Panc1 (cell line): ENCODE measurements around the gene ENOSF1. TPM values are rescaled to one million over a fixed set of nuclear protein-coding genes. Genes with fewer than 3 reads are reported as not detected.
"Not testable (repeated sequence)": the region's sequence is repeated elsewhere in the genome, so short reads cannot be mapped to it uniquely, and the experiment has no call there.

Experiments
- ATAC-seq: fragments of 200-7000 bp; cut with Tn5 transposase; 2 replicates; pipeline ENCODE4 v1.9.1; 2020; ENCODE audit warnings: mild to moderate bottlenecking, moderate library complexity
- Bru-seq: library from RNA; stranded (reverse); fragments of 400-500 nt; gene quantifications from one replicate; lab custom pipeline; 2021; lab: Mats Ljungman, UMichigan
- BruChase-seq, 2 experiments: library from RNA; stranded (reverse); fragments of 400-500 nt; gene quantifications; one replicate each; lab custom pipeline; 2021; lab: Mats Ljungman, UMichigan
- BruUV-seq: library from RNA; stranded (reverse); fragments of 400-500 nt; replicated peaks from 2 replicates; lab custom pipeline; 2021; lab: Mats Ljungman, UMichigan
- CTCF ChIA-PET: fragments of 300-600 bp; sonication (Branson Sonifier 250); formaldehyde crosslinking; loops from one replicate; lab custom pipeline; 2022; ENCODE audit warnings: antibody characterized with exemption; lab: Charles Lee
- POLR2A ChIA-PET: fragments of 300-600 bp; sonication (Branson Sonifier 250); formaldehyde crosslinking; loops from one replicate; lab custom pipeline; 2022; ENCODE audit warnings: antibody characterized with exemption; lab: Charles Lee
- DNase-seq: peaks from one replicate; pipeline ENCODE4 v3.0.0-alpha.2; 2010; ENCODE audit warnings: low read depth, low spot score
- H3K27ac ChIP-seq: 2 replicates; pipeline ENCODE4 v1.5.1; 2011; ENCODE audit warnings: mild to moderate bottlenecking, low read length, inconsistent platforms
- H3K27me3 ChIP-seq: fragments of 200-500 bp; sonication (Bioruptor generic); 2 replicates; pipeline ENCODE4 v1.6.0; 2014; ENCODE audit warnings: low read length, inconsistent platforms; ENCODE audit not compliant: control insufficient read depth, insufficient read depth
- H3K36me3 ChIP-seq: fragments of 200-500 bp; sonication (Bioruptor generic); 2 replicates; pipeline ENCODE4 v1.5.1; 2014; ENCODE audit warnings: inconsistent platforms, mild to moderate bottlenecking, low read length, moderate library complexity; ENCODE audit not compliant: control insufficient read depth, insufficient read depth
- H3K4me1 ChIP-seq: 2 replicates; pipeline ENCODE4 v1.5.1; 2011; ENCODE audit warnings: inconsistent platforms, mild to moderate bottlenecking, low read length, moderate library complexity; ENCODE audit not compliant: control insufficient read depth, insufficient read depth
- H3K4me3 ChIP-seq, 2 experiments: 2 replicates each; pipeline ENCODE4 v1.5.1; 2011 to 2012; ENCODE audit warnings: low read depth in 2 of 2, low read length in 2 of 2, mild to moderate bottlenecking in 2 of 2, inconsistent platforms in 1 of 2, moderate library complexity in 1 of 2
- H3K9me3 ChIP-seq: fragments of 200-500 bp; sonication (Bioruptor generic); 2 replicates; pipeline ENCODE4 v1.5.1; 2014; ENCODE audit warnings: low read depth, mild to moderate bottlenecking, inconsistent platforms, low read length, moderate library complexity; ENCODE audit not compliant: control insufficient read depth, insufficient read depth
- POLR2AphosphoS5 ChIP-seq: IDR thresholded peaks from 2 replicates; pipeline ENCODE4 v1.6.1; 2012; ENCODE audit warnings: mild to moderate bottlenecking, low read depth, low read length, moderate library complexity
- SIN3A ChIP-seq: IDR thresholded peaks from 2 replicates; pipeline ENCODE4 v1.6.1; 2012; ENCODE audit warnings: low read depth, mild to moderate bottlenecking, low read length, moderate library complexity, borderline replicate concordance; ENCODE audit not compliant: insufficient read depth
- TCF7L2 ChIP-seq: IDR thresholded peaks from 2 replicates; pipeline ENCODE4 v1.6.1; 2011; ENCODE audit warnings: mild to moderate bottlenecking, low read depth, low read length, inconsistent platforms
- in situ Hi-C: cut with HindIII; loops from 2 replicates; pipeline ENCODE4 v1.10.0; 2016; ENCODE audit warnings: low sequenced_read_pairs, low pct_unique_long_range_greater_than_20kb
- intact Hi-C: fragments of 100-400 bp; cut with micrococcal nuclease; formaldehyde crosslinking; loops from one replicate; pipeline ENCODE4 v1.10.0; 2022; ENCODE audit not compliant: unreplicated experiment
- long read RNA-seq: library from polyadenylated mRNA; unstranded; transcript quantifications from one replicate; pipeline ENCODE4 v2.0.0, GENCODE V29; 2021; ENCODE audit not compliant: unreplicated experiment
- polyA plus RNA-seq: library from polyadenylated mRNA; unstranded; fragments of >200 nt; gene quantifications from one replicate; pipeline ENCODE4 v1.2.1, GENCODE V29; 2012; ENCODE audit warnings: missing spikeins; ENCODE audit not compliant: insufficient read length
- total RNA-seq: library from RNA; stranded (reverse); gene quantifications from one replicate; pipeline ENCODE4 v1.2.1, GENCODE V29; 2021; ENCODE audit not compliant: unreplicated experiment
- TF ChIP-seq, protein P1 (sequence below), 2 experiments: IDR thresholded peaks; 2 replicates each; pipeline ENCODE4 v1.6.1; 2011 to 2012; ENCODE audit warnings: low read depth in 2 of 2, control low read depth in 1 of 2, low read length in 1 of 2, mild to moderate bottlenecking in 1 of 2, moderate library complexity in 1 of 2; ENCODE audit not compliant: insufficient read depth in 1 of 2
- TF ChIP-seq, protein P2 (sequence below): fragments of 450-650 bp; IDR thresholded peaks from 2 replicates; pipeline ENCODE4 v1.5.1; 2017; ENCODE audit warnings: mild to moderate bottlenecking

The ENOSF1 gene, protein sequence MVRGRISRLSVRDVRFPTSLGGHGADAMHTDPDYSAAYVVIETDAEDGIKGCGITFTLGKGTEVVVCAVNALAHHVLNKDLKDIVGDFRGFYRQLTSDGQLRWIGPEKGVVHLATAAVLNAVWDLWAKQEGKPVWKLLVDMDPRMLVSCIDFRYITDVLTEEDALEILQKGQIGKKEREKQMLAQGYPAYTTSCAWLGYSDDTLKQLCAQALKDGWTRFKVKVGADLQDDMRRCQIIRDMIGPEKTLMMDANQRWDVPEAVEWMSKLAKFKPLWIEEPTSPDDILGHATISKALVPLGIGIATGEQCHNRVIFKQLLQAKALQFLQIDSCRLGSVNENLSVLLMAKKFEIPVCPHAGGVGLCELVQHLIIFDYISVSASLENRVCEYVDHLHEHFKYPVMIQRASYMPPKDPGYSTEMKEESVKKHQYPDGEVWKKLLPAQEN
- total RNA-seq: 53.7 TPM
- 61.8 TPM for polyA plus RNA-seq
- Bru-seq, nascent RNA: percentile 86 among the genes with signal in this experiment
- percentile 93 among the genes with signal in this experiment for BruChase-seq, experiment 1, labeled RNA remaining after a 2-hour chase
- BruChase-seq, experiment 2, labeled RNA remaining after a 6-hour chase: percentile 86 among the genes with signal in this experiment
- long read RNA-seq, transcript ENOSF1-201 (16 exons, 1,867 nt): major isoform, 5 of 72 reads
- long read RNA-seq, partial matches to known transcripts: 6 of 72 reads
- long read RNA-seq, other reads (novel, unspliced or antisense): 58 of 72 reads

DNA sequence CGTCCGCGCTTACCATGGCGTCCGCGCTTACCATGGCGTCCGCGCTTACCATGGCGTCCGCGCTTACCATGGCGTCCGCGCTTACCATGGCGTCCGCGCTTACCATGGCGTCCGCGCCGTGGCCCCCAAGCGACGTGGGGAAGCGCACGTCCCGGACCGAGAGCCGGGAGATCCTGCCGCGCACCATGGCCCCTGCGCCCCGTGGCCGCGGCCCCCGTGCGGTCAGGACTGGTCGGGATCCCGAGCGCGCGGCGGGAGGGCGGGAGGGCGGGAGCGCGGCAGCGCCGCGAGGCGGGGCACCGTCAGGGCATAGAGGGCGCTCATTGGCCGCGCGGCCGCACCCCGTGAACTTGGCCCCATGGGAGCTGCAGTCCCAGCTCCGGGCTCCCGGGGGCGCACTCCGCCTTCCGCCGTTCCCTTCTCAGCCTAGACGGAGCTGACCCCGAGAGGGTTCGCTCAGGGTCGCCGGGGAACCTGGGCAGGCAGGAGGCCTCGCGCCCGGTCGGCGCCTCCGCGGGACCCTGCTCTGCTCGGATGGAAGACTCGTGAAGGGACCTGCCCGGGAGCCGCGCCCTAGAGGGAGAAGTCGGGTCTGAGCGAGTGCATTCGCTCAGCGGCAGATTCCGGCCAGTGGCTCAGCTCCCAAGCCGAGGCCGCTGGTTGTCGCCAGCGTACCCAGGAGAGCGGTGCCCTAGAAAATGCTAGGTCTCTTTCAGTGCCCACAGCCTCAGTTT, at the start of gene ENOSF1:
Gene ENOSF1 (minus strand): TSS at position 230 of the 734 bp plus-strand sequence. CDS start 43 bp downstream, at position 187.
- in situ Hi-C loops: no loop called here
- Histone ChIP-seq H3K4me1 (peaks cover 7% of the 10 kb centered on the region; the same call in 1 of the 2 replicates), H3K4me3 (peak within 1 kb of the TSS; percentile 83 to 95), H3K27me3 (no peaks in the 10 kb centered on the region), H3K36me3 (no peaks in the 10 kb centered on the region; the same call in 1 of the 2 replicates), H3K9me3 (no peaks in the 10 kb centered on the region), H3K27ac (peak within 1 kb of the TSS; percentile 96)
- TF ChIP-seq SIN3A (no peak), POLR2AphosphoS5 (peak; percentile 79), TCF7L2 (no peak)
- TF ChIP-seq, protein P1, sequence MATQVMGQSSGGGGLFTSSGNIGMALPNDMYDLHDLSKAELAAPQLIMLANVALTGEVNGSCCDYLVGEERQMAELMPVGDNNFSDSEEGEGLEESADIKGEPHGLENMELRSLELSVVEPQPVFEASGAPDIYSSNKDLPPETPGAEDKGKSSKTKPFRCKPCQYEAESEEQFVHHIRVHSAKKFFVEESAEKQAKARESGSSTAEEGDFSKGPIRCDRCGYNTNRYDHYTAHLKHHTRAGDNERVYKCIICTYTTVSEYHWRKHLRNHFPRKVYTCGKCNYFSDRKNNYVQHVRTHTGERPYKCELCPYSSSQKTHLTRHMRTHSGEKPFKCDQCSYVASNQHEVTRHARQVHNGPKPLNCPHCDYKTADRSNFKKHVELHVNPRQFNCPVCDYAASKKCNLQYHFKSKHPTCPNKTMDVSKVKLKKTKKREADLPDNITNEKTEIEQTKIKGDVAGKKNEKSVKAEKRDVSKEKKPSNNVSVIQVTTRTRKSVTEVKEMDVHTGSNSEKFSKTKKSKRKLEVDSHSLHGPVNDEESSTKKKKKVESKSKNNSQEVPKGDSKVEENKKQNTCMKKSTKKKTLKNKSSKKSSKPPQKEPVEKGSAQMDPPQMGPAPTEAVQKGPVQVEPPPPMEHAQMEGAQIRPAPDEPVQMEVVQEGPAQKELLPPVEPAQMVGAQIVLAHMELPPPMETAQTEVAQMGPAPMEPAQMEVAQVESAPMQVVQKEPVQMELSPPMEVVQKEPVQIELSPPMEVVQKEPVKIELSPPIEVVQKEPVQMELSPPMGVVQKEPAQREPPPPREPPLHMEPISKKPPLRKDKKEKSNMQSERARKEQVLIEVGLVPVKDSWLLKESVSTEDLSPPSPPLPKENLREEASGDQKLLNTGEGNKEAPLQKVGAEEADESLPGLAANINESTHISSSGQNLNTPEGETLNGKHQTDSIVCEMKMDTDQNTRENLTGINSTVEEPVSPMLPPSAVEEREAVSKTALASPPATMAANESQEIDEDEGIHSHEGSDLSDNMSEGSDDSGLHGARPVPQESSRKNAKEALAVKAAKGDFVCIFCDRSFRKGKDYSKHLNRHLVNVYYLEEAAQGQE (IDR thresholded peaks at IDR 0.05; ENCODE audit: insufficient read depth in 1 of 2, low read depth in 2 of 2, low read length in 1 of 2): no peak
- TF ChIP-seq, protein P2, sequence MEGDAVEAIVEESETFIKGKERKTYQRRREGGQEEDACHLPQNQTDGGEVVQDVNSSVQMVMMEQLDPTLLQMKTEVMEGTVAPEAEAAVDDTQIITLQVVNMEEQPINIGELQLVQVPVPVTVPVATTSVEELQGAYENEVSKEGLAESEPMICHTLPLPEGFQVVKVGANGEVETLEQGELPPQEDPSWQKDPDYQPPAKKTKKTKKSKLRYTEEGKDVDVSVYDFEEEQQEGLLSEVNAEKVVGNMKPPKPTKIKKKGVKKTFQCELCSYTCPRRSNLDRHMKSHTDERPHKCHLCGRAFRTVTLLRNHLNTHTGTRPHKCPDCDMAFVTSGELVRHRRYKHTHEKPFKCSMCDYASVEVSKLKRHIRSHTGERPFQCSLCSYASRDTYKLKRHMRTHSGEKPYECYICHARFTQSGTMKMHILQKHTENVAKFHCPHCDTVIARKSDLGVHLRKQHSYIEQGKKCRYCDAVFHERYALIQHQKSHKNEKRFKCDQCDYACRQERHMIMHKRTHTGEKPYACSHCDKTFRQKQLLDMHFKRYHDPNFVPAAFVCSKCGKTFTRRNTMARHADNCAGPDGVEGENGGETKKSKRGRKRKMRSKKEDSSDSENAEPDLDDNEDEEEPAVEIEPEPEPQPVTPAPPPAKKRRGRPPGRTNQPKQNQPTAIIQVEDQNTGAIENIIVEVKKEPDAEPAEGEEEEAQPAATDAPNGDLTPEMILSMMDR: peak; percentile 95
- no TSS peak for BruUV-seq
- ChIA-PET CTCF (interaction anchor here (0.6 to 1.3 kb wide), 6 partner anchors 29 to 127 kb away, joined by 3 to 7 read pairs (median 4); no protein-coding TSS in a partner anchor), POLR2A (interaction anchor here (0.5 to 1.0 kb wide), 4 partner anchors 54 to 890 kb away, joined by 4 to 6 read pairs (median 5); no protein-coding TSS in a partner anchor)
- peak; percentile 38 for DNase-seq
- intact Hi-C loops: loop anchor here (10.0 kb wide), 2 partner anchors 88 to 122 kb away; no protein-coding TSS in a partner anchor
- ATAC-seq: peak; percentile 97

DNA sequence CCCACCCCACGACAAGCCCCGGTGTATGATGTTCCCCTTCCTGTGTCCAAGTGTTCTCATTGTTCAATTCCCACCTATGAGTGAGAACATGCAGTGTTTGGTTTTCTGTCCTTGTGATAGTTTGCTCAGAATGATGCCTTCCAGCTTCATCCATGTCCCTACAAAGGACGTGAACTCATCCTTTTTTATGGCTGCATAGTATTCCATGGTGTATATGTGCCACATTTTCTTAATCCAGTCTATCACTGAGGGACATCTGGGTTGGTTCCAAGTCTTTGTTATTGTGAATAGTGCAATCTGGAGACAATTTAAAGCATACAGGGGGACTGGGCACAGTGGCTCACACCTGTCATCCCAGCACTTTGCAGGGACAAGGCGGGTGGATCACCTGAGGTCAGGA, 47.4 kb upstream of the ENOSF1 start:
- intact Hi-C loops, BruUV-seq, H3K36me3 ChIP-seq, ATAC-seq, in situ Hi-C loops, H3K4me3 ChIP-seq, H3K4me1 ChIP-seq, H3K9me3 ChIP-seq, DNase-seq, H3K27ac ChIP-seq, POLR2A ChIA-PET, H3K27me3 ChIP-seq, CTCF ChIA-PET: not testable (repeated sequence)
